ENCODE measurements around the gene MCCC2. TPM values are rescaled to one million over a fixed set of nuclear protein-coding genes. Genes with fewer than 3 reads are reported as not detected.

MCCC2 gene
- total and polyA plus RNA-seq, 2 of the 8 experiments (the other 6 are each of a cell fraction or from before 2014, with no cell fraction given), result 71.7 to 86.6 TPM

DNA sequence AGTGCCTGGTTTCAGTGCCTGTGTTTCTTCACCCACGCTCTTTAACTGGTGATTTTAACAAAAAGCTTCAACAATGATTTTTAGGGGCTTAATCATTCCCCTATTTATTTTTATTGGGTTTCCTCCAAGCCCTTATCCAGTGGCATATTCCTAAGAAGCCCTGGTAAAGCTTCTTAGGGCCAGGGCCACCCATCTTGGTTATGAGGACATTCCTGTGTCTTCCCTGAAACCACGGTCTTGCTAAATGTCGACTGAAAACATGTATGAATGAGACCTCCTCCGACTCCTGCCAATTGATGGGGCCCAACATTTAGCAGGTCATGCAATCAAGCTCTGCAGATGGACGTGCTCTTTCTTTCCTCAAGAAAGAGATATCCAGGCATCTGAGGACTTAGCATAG is 118.3 kb downstream of the MCCC2 start:
- no peak overlapping the region for H3K27ac ChIP-seq (ENCODE audit: low read depth, low read length)

More for the DNA sequence above, 118.3 kb downstream of the MCCC2 start:
- Histone ChIP-seq H3K9ac (replicated peaks in 1 of 4; ENCODE audit: extremely low read depth in 1 of 4, low read depth in 3 of 4, low read length in 3 of 4) (no peak overlapping the region), H3K36me3 (ENCODE audit: control insufficient read depth in 2 of 4, insufficient read depth in 4 of 4, low read length in 3 of 4) (no peaks in the 10 kb centered on the region), H4K20me1 (replicated peaks in 1 of 2; ENCODE audit: control insufficient read depth in 1 of 2, insufficient read depth in 2 of 2, low read length in 2 of 2) (no peaks in the 10 kb centered on the region), H3K79me2 (ENCODE audit: control insufficient read depth in 1 of 2, insufficient read depth in 2 of 2, low read length in 2 of 2) (no peaks in the 10 kb centered on the region), H3K4me2 (ENCODE audit: insufficient read depth in 1 of 2, low read depth in 2 of 2, low read length in 2 of 2) (no peak overlapping the region), H4K8ac (ENCODE audit: extremely low read depth, insufficient read depth, low read length) (no peak overlapping the region), H2BK12ac (ENCODE audit: low read depth, low read length) (no peak overlapping the region), H3K4ac (replicated peaks; ENCODE audit: insufficient read length, low read depth, low read length) (no peak overlapping the region), H3K79me1 (ENCODE audit: low read depth, low read length) (no peaks in the 10 kb centered on the region), H3K27me3 (replicated peaks in 1 of 4; ENCODE audit: control insufficient read depth in 3 of 4, extremely low read depth in 1 of 4, insufficient read depth in 3 of 4, low read length in 3 of 4) (no peaks in the 10 kb centered on the region), H2BK120ac (replicated peaks; ENCODE audit: low read depth, low read length) (no peak overlapping the region), H3K23ac (ENCODE audit: insufficient read length) (no peak overlapping the region), H2BK15ac (ENCODE audit: low read length) (no peak overlapping the region), H2AFZ (ENCODE audit: low read length) (no peak overlapping the region), H3K4me1 (replicated peaks in 1 of 4; ENCODE audit: control insufficient read depth in 3 of 4, insufficient read depth in 4 of 4, low read length in 3 of 4) (peaks cover 0 to 3% (median under 1%) of the 10 kb centered on the region in 4 experiments; a peak in 2 of 7 replicates), H4K5ac (ENCODE audit: insufficient read length, low read depth, low read length) (no peak overlapping the region), H4K91ac (replicated peaks; ENCODE audit: insufficient read length, low read length) (no peak overlapping the region), H3K18ac (ENCODE audit: extremely low read depth, low read length) (no peak overlapping the region), H2BK20ac (ENCODE audit: low read length) (no peak overlapping the region), H3K23me2 (ENCODE audit: low read depth, low read length) (peaks cover 2% of the 10 kb centered on the region; the same call in 1 of the 2 replicates), H3K56ac (replicated peaks; ENCODE audit: insufficient read length, low read depth, low read length) (no peak overlapping the region), H3K9me3 (ENCODE audit: insufficient read depth in 2 of 2, low read depth in 1 of 2, low read length in 1 of 2) (no peaks in the 10 kb centered on the region), H3K14ac (ENCODE audit: insufficient read length) (no peak overlapping the region), H2AK5ac (ENCODE audit: low read depth, low read length) (no peak overlapping the region), H3K4me3 (ENCODE audit: extremely low read depth in 1 of 4, insufficient read depth in 2 of 4, low read depth in 3 of 4, low read length in 4 of 4) (no peak overlapping the region), H2BK5ac (ENCODE audit: low read depth, low read length) (no peak overlapping the region)
- TF ChIP-seq CBX8 (IDR thresholded peaks at IDR 0.05; ENCODE audit: borderline replicate concordance, low read depth, low read length) (no peak), YY1 (IDR thresholded peaks at IDR 0.05; ENCODE audit: low read depth, low read length) (no peak), NANOG (IDR thresholded peaks at IDR 0.05; ENCODE audit: insufficient read depth, low read depth, low read length, poor library complexity, severe bottlenecking) (no peak), ATF3 (IDR thresholded peaks at IDR 0.05; ENCODE audit: insufficient read depth, low read depth, low read length) (no peak)
- FAIRE-seq, result no peak
- POLR2A ChIA-PET (ENCODE audit: partially characterized antibody), result interaction anchor here (1.0 kb wide), 1 partner anchor 22 kb away, joined by 3 read pairs; no protein-coding TSS in a partner anchor
- WGBS, 2 experiments (ENCODE audit: extremely low coverage in 1 of 2, insufficient coverage in 1 of 2, insufficient read length in 1 of 2, insufficient replicate concordance in 2 of 2, low coverage in 1 of 2, low lambda C conversion rate in 2 of 2, missing lambda C conversion rate in 1 of 2), result 84% methylated on average over 5 of the region's 5 CpGs; no CpG with 5 or more reads in 1 of the 2 experiments
- CTCF ChIA-PET (ENCODE audit: partially characterized antibody), result interaction anchor here (1.2 to 6.8 kb wide), 4 partner anchors 9 to 231 kb away, joined by 3 to 58 read pairs (median 4); no protein-coding TSS in a partner anchor
- no peak for DNase-seq (ENCODE audit: low read depth in 1 of 2, low spot score in 2 of 2)

All from H1 (cell line).